ENCODE measurements around the gene MYO1D. TPM values are rescaled to one million over a fixed set of nuclear protein-coding genes. Genes with fewer than 3 reads are reported as not detected.

Gene MYO1D
- total RNA-seq, 1 experiment from 2014 or later = 23.5 TPM

DNA sequence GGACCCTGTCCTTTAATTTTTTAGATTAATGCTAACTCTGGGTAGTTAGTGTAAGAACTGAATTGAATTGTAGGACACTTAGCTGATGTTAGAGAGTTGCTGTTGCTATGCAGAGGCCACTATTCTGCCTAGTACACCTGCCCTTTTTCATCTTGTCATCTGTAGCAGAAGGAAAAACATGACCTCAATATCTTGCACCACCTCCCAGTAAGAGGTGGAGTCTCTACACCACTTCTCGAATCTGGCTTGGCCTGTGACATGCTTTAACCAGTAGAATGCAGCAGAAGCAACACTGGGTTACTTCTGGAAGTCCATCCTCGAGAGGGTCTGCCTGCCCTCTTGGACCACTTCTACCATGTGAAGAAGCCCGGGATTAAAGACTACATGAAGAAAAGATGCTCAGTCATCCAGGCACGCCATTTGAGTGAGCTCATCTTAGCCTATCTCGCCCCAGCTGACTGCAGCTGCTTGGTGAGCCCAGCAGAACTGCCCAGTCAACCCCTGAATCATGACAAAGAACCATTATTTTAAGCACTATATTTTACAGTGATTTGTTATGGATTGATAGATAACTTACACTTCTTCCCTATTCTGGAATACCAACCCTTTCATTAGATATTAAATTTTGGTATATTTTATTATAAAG, 153.5 kb downstream of the MYO1D start:
- DNase-seq (no peak), ATAC-seq (no peak)
- H3K4me2 ChIP-seq (ENCODE audit: low read length) = no peak overlapping the region
- H3K4me3 ChIP-seq (ENCODE audit: low read length) = no peak overlapping the region
- no peaks in the 10 kb centered on the region for H3K4me1 ChIP-seq (ENCODE audit: insufficient read depth, low read length)
- no peak overlapping the region for H3K27ac ChIP-seq (ENCODE audit: low read length)
- no peaks in the 10 kb centered on the region for H3K27me3 ChIP-seq (ENCODE audit: low read length)
- H3K36me3 ChIP-seq (ENCODE audit: low read depth, low read length) = 0 out of 2 replicates have a peak, but pooled peaks cover 5% of the 10 kb centered on the region
- no peaks in the 10 kb centered on the region for H3F3A ChIP-seq (ENCODE audit: low read length, unreplicated experiment)
- no peaks in the 10 kb centered on the region for H3K9me3 ChIP-seq (ENCODE audit: low read length)
- H3K9me2 ChIP-seq (replicated peaks; ENCODE audit: low read length) = no peaks in the 10 kb centered on the region
- no peak overlapping the region for H3K9ac ChIP-seq (ENCODE audit: low read length)
- ChIA-PET CTCF (interaction anchor here (0.6 kb wide), 1 partner anchor 186 kb away, joined by 5 read pairs; no protein-coding TSS in a partner anchor), POLR2A (ENCODE audit: unreplicated experiment) (no interaction called here)
- TF ChIP-seq, protein P1, sequence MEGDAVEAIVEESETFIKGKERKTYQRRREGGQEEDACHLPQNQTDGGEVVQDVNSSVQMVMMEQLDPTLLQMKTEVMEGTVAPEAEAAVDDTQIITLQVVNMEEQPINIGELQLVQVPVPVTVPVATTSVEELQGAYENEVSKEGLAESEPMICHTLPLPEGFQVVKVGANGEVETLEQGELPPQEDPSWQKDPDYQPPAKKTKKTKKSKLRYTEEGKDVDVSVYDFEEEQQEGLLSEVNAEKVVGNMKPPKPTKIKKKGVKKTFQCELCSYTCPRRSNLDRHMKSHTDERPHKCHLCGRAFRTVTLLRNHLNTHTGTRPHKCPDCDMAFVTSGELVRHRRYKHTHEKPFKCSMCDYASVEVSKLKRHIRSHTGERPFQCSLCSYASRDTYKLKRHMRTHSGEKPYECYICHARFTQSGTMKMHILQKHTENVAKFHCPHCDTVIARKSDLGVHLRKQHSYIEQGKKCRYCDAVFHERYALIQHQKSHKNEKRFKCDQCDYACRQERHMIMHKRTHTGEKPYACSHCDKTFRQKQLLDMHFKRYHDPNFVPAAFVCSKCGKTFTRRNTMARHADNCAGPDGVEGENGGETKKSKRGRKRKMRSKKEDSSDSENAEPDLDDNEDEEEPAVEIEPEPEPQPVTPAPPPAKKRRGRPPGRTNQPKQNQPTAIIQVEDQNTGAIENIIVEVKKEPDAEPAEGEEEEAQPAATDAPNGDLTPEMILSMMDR (conservative IDR thresholded peaks at IDR 0.05; ENCODE audit: low read depth, low read length) = no peak
- TF ChIP-seq EZH2phosphoT487 (IDR thresholded peaks at IDR 0.05; ENCODE audit: borderline replicate concordance, low read length) (no peak), EZH2 (IDR thresholded peaks at IDR 0.05; ENCODE audit: low read length, unreplicated experiment) (no peak)
- intact Hi-C loops (cut with micrococcal nuclease) = no loop called here
- H3K79me2 ChIP-seq (ENCODE audit: low read length) = no peaks in the 10 kb centered on the region
- BruUV-seq (replicated peaks) = no TSS peak
- H2AFZ ChIP-seq (ENCODE audit: low read length) = no peak overlapping the region
- no peaks in the 10 kb centered on the region for H4K20me1 ChIP-seq (ENCODE audit: low read length)

DNA sequence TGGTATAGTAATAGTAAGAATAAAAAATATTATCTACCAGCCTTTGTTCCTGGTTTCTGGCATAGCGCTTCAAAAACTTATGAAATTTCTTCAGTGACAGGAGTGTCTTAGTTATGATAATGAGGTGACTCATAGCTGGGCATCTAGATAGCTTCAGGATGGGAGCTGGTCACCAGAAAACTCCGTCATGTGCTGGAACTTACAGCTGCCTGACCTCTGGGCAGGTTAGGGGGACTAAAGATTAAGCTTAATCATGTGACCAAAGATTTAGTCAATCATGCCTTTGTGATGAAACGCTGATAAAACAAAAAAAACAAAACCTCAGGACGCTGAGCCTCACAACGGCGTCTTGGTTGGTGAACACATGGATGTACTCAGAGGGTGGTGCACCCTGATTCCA, 154.2 kb downstream of the MYO1D start:
- H4K20me1 ChIP-seq (ENCODE audit: low read length) = no peaks in the 10 kb centered on the region
- intact Hi-C loops (cut with micrococcal nuclease) = no loop called here
- H3K9ac ChIP-seq (ENCODE audit: low read length) = no peak overlapping the region
- H3K9me2 ChIP-seq (replicated peaks; ENCODE audit: low read length) = no peaks in the 10 kb centered on the region
- BruUV-seq (replicated peaks) = no TSS peak
- CTCF ChIA-PET = interaction anchor here (0.6 kb wide), 1 partner anchor 187 kb away, joined by 5 read pairs; no protein-coding TSS in a partner anchor
- ATAC-seq (no peak), DNase-seq (no peak)
- no peaks in the 10 kb centered on the region for H3F3A ChIP-seq (ENCODE audit: low read length, unreplicated experiment)
- H3K4me2 ChIP-seq (ENCODE audit: low read length) = no peak overlapping the region
- H3K79me2 ChIP-seq (ENCODE audit: low read length) = no peaks in the 10 kb centered on the region
- TF ChIP-seq, protein P1 (conservative IDR thresholded peaks at IDR 0.05; ENCODE audit: low read depth, low read length) = no peak
- TF ChIP-seq EZH2phosphoT487 (IDR thresholded peaks at IDR 0.05; ENCODE audit: borderline replicate concordance, low read length) (no peak), EZH2 (IDR thresholded peaks at IDR 0.05; ENCODE audit: low read length, unreplicated experiment) (no peak)
- no peak overlapping the region for H3K27ac ChIP-seq (ENCODE audit: low read length)
- POLR2A ChIA-PET (ENCODE audit: unreplicated experiment) = no interaction called here
- 0 out of 2 replicates have a peak, but pooled peaks cover 5% of the 10 kb centered on the region for H3K36me3 ChIP-seq (ENCODE audit: low read depth, low read length)
- no peaks in the 10 kb centered on the region for H3K9me3 ChIP-seq (ENCODE audit: low read length)
- no peaks in the 10 kb centered on the region for H3K27me3 ChIP-seq (ENCODE audit: low read length)
- H3K4me1 ChIP-seq (ENCODE audit: insufficient read depth, low read length) = no peaks in the 10 kb centered on the region
- H2AFZ ChIP-seq (ENCODE audit: low read length) = no peak overlapping the region
- no peak overlapping the region for H3K4me3 ChIP-seq (ENCODE audit: low read length)

DNA sequence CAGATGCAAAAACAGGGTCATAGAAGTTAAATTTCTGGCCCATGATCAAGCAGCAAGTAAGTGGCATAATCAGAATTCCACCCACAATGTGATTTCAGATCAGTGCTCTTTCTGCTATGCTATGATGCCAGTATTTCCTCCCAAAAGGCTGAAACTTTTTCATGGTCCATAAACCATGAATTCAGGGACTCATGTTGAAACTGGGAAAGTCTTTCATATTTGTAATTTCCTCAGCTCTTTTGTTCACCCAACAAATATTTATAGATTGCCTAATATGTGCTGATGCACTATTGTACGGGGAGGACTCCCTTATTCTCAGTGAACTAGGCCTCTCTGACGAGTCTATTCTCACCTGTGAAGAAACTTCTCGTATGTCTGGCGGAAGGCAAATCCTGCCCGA, 156.3 kb downstream of the MYO1D start:
- Histone ChIP-seq H4K20me1 (ENCODE audit: low read length) (no peaks in the 10 kb centered on the region), H3K27ac (ENCODE audit: low read length) (no peak overlapping the region), H3K79me2 (ENCODE audit: low read length) (no peaks in the 10 kb centered on the region), H3K36me3 (ENCODE audit: low read depth, low read length) (0 out of 2 replicates have a peak, but pooled peaks cover 2% of the 10 kb centered on the region), H3K4me1 (ENCODE audit: insufficient read depth, low read length) (no peaks in the 10 kb centered on the region), H3K9me3 (ENCODE audit: low read length) (no peaks in the 10 kb centered on the region), H3K9me2 (replicated peaks; ENCODE audit: low read length) (no peaks in the 10 kb centered on the region), H3K27me3 (ENCODE audit: low read length) (no peaks in the 10 kb centered on the region), H3K4me3 (ENCODE audit: low read length) (no peak overlapping the region), H3F3A (ENCODE audit: low read length, unreplicated experiment) (no peaks in the 10 kb centered on the region), H2AFZ (ENCODE audit: low read length) (no peak overlapping the region), H3K4me2 (ENCODE audit: low read length) (no peak overlapping the region), H3K9ac (ENCODE audit: low read length) (no peak overlapping the region)
- TF ChIP-seq EZH2phosphoT487 (IDR thresholded peaks at IDR 0.05; ENCODE audit: borderline replicate concordance, low read length) (no peak), EZH2 (IDR thresholded peaks at IDR 0.05; ENCODE audit: low read length, unreplicated experiment) (no peak)
- TF ChIP-seq, protein P1 (conservative IDR thresholded peaks at IDR 0.05; ENCODE audit: low read depth, low read length) = no peak
- ChIA-PET CTCF (no interaction called here), POLR2A (ENCODE audit: unreplicated experiment) (no interaction called here)
- intact Hi-C loops (cut with micrococcal nuclease) = no loop called here
- DNase-seq = no peak
- BruUV-seq (replicated peaks) = no TSS peak
- ATAC-seq = no peak
